GM18519 (cell line): ENCODE data around the gene NARS2.

Experiments
- ATAC-seq: cut with Tn5 transposase; IDR thresholded peaks from one replicate; pipeline ENCODE4 v1.9.1; 2021; ENCODE audit warnings: mild to moderate bottlenecking, moderate library complexity; ENCODE audit not compliant: unreplicated experiment, low FRiP score

Gene NARS2

GRCh38 chr11:78391424-78391823 lies 183.2 kb downstream of the NARS2 start:
- ATAC-seq, result no peak

- no peak for ATAC-seq
These were observed 183.9 kb downstream of the NARS2 start for GRCh38 chr11:78390809-78391208.

GRCh38 chr11:78386215-78386941 lies 188.3 kb downstream of the NARS2 start:
- ATAC-seq, result no peak
